Measurements from ENCODE around the gene DPF3. TPM values are rescaled to one million over a fixed set of nuclear protein-coding genes. Genes with fewer than 3 reads are reported as not detected.
A peak's percentile ranks its signal among the peaks of the same experiment; 100 is the strongest.

The DPF3 gene
- total and polyA plus RNA-seq, 2 donors from 2014 or later, result 2.3 to 2.8 TPM

DNA sequence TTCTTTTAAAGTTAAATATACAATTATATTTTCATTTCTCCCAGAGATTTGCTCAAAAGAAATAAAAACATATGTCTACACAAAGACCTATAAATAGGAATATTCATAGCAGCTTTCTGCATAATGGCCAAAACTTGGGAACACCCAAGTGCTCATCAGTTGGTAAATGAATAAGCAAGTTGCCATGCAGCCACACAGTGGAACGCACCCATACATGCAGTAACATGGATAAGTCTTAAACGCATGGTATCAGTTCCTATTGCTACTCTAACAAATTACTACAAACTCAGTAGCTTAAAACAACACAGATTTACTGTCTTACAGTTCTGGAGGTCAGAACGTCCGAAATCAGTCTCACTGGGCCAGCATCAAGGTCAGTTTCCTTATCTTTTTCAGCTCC is 78.5 kb downstream of the DPF3 start:
- H3K9me3 ChIP-seq (ENCODE audit: control insufficient read depth in 2 of 3, insufficient read depth in 1 of 3, low read length in 3 of 3), result peaks cover 0 to 5% (median 0%) of the 10 kb centered on the region in 3 donors
- no peaks in the 10 kb centered on the region for H3K4me1 ChIP-seq (ENCODE audit: control insufficient read depth in 2 of 3, insufficient read depth in 2 of 3, low read depth in 1 of 3, low read length in 3 of 3)
- TF ChIP-seq, protein P1, sequence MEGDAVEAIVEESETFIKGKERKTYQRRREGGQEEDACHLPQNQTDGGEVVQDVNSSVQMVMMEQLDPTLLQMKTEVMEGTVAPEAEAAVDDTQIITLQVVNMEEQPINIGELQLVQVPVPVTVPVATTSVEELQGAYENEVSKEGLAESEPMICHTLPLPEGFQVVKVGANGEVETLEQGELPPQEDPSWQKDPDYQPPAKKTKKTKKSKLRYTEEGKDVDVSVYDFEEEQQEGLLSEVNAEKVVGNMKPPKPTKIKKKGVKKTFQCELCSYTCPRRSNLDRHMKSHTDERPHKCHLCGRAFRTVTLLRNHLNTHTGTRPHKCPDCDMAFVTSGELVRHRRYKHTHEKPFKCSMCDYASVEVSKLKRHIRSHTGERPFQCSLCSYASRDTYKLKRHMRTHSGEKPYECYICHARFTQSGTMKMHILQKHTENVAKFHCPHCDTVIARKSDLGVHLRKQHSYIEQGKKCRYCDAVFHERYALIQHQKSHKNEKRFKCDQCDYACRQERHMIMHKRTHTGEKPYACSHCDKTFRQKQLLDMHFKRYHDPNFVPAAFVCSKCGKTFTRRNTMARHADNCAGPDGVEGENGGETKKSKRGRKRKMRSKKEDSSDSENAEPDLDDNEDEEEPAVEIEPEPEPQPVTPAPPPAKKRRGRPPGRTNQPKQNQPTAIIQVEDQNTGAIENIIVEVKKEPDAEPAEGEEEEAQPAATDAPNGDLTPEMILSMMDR (IDR thresholded peaks at IDR 0.05; ENCODE audit: borderline replicate concordance, extremely low read depth, insufficient read depth), result no peak
- DNase-seq (no peak), FAIRE-seq (no peak)
- H3K27ac ChIP-seq (ENCODE audit: low read depth in 2 of 2, low read length in 2 of 2), result no peak overlapping the region
- intact Hi-C loops (cut with DNase I), result no loop called here
- H3K27me3 ChIP-seq (ENCODE audit: control insufficient read depth, insufficient read depth, low read length), result no peaks in the 10 kb centered on the region
- no peak overlapping the region for H3K4me3 ChIP-seq (ENCODE audit: low read length in 3 of 3)
- H3K36me3 ChIP-seq (ENCODE audit: control insufficient read depth in 2 of 3, insufficient read depth in 3 of 3, low read length in 3 of 3), result no peaks in the 10 kb centered on the region
- no peak overlapping the region for H3K9ac ChIP-seq (ENCODE audit: low read length in 3 of 3)

DNA sequence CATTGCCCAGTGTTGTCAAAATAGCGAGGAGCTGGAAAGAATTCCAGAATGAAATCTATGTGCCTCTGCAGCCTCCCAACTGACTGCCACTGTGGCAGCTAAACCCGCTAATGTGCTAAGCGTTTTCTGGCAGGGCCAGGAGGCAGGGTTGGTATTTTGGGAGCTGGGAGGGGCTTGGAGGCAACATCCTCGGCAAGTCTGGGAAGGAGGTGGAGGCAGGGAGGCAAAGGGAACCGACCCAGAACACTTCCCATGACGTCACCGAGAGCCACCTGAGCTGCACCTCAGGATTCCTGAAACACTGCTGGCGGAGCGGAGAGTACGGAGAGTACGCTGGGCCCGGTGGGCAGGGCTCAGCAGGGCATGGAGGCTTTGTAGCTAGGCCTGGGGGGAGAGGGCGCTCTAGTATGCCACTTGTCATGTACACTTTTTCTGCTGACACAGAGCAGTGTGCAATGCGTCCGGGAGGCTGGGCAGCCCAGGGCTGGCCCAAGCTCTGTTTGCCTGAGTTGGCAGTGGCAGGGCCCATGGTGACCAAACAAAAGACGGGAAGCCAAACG is 81.5 kb downstream of the DPF3 start:
- FAIRE-seq (no peak), DNase-seq (peak; percentile 74 to 91 (median 90))
- TF ChIP-seq, protein P1 (IDR thresholded peaks at IDR 0.05; ENCODE audit: borderline replicate concordance, extremely low read depth, insufficient read depth), result no peak
- Histone ChIP-seq H3K4me1 (ENCODE audit: control insufficient read depth in 2 of 3, insufficient read depth in 2 of 3, low read depth in 1 of 3, low read length in 3 of 3) (no peaks in the 10 kb centered on the region), H3K4me3 (ENCODE audit: low read length in 3 of 3) (peak overlapping the region in 1 of 3 donors; percentile 15), H3K27ac (ENCODE audit: low read depth in 2 of 2, low read length in 2 of 2) (no peak overlapping the region), H3K9ac (ENCODE audit: low read length in 3 of 3) (no peak overlapping the region), H3K36me3 (ENCODE audit: control insufficient read depth in 2 of 3, insufficient read depth in 3 of 3, low read length in 3 of 3) (no peaks in the 10 kb centered on the region), H3K27me3 (ENCODE audit: control insufficient read depth, insufficient read depth, low read length) (no peaks in the 10 kb centered on the region), H3K9me3 (ENCODE audit: control insufficient read depth in 2 of 3, insufficient read depth in 1 of 3, low read length in 3 of 3) (no peaks in the 10 kb centered on the region)
- intact Hi-C loops (cut with DNase I), result no loop called here

DNA sequence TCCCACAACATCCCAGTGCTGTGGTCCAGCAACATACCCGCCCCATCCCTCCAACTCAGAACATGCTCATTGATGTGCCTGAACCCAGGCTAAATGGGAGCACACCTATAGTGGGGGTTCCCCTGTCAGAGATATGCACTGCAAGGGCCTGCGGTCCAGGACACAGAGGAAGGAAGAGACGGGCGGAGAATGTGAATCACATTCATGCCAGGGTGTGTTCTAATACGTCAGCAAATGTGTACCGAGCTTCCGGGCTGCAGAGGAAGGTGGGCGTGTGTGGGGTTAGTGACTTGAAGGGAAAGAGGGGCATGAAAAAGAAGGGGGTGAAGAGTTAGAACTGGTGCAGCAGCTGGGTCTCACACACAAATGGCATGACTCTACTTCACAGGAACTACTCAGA is 83.7 kb downstream of the DPF3 start:
- FAIRE-seq (no peak), DNase-seq (no peak)
- Histone ChIP-seq H3K9ac (ENCODE audit: low read length in 3 of 3) (no peak overlapping the region), H3K36me3 (ENCODE audit: control insufficient read depth in 2 of 3, insufficient read depth in 3 of 3, low read length in 3 of 3) (no peaks in the 10 kb centered on the region), H3K4me3 (ENCODE audit: low read length in 3 of 3) (no peak overlapping the region), H3K9me3 (ENCODE audit: control insufficient read depth in 2 of 3, insufficient read depth in 1 of 3, low read length in 3 of 3) (no peaks in the 10 kb centered on the region), H3K27ac (ENCODE audit: low read depth in 2 of 2, low read length in 2 of 2) (no peak overlapping the region), H3K27me3 (ENCODE audit: control insufficient read depth, insufficient read depth, low read length) (no peaks in the 10 kb centered on the region), H3K4me1 (ENCODE audit: control insufficient read depth in 2 of 3, insufficient read depth in 2 of 3, low read depth in 1 of 3, low read length in 3 of 3) (no peaks in the 10 kb centered on the region)
- TF ChIP-seq, protein P1 (IDR thresholded peaks at IDR 0.05; ENCODE audit: borderline replicate concordance, extremely low read depth, insufficient read depth), result no peak
- intact Hi-C loops (cut with DNase I), result no loop called here

DNA sequence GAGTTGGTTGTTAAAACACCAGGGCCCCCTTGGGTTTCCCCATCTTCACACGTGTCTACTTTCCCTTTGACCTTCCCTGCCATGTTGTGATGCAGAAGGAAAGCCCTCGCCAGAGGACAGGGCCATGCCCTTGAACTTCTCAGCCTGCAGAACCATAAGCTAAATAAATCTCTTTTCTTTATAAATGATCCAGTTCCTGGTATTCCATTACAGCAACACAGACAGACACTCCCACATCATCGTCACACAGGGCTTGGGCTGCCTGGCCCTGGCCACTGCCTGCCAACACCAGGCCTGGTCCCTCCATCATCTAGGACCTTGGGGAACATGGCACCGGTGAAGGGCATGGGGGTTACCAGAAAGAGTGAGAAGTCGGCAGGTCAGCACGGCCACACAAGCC is 84.8 kb downstream of the DPF3 start:
- H3K27ac ChIP-seq (ENCODE audit: low read depth in 2 of 2, low read length in 2 of 2), result no peak overlapping the region
- no peaks in the 10 kb centered on the region for H3K36me3 ChIP-seq (ENCODE audit: control insufficient read depth in 2 of 3, insufficient read depth in 3 of 3, low read length in 3 of 3)
- no peak for FAIRE-seq
- H3K27me3 ChIP-seq (ENCODE audit: control insufficient read depth, insufficient read depth, low read length), result no peaks in the 10 kb centered on the region
- H3K9ac ChIP-seq (ENCODE audit: low read length in 3 of 3), result no peak overlapping the region
- intact Hi-C loops (cut with DNase I), result no loop called here
- DNase-seq, result no peak
- H3K9me3 ChIP-seq (ENCODE audit: control insufficient read depth in 2 of 3, insufficient read depth in 1 of 3, low read length in 3 of 3), result no peaks in the 10 kb centered on the region
- TF ChIP-seq, protein P1 (IDR thresholded peaks at IDR 0.05; ENCODE audit: borderline replicate concordance, extremely low read depth, insufficient read depth), result no peak
- H3K4me1 ChIP-seq (ENCODE audit: control insufficient read depth in 2 of 3, insufficient read depth in 2 of 3, low read depth in 1 of 3, low read length in 3 of 3), result no peaks in the 10 kb centered on the region
- no peak overlapping the region for H3K4me3 ChIP-seq (ENCODE audit: low read length in 3 of 3)
